AG08395 (cell line): ENCODE results near the gene CEP250.
"Not testable (repeated sequence)": the region's sequence is repeated elsewhere in the genome, so short reads cannot be mapped to it uniquely, and the experiment has no call there.

Experiments used
- DNase-seq: peaks from one replicate; pipeline ENCODE4 v3.0.0; 2012; ENCODE audit warnings: mixed read lengths, low spot score

The CEP250 gene

GRCh38 chr20:35529552-35529951 is 74.2 kb downstream of the CEP250 start, which contains the start of gene C20orf173:
C20orf173 (minus strand) TSS chr20:35529652; CDS start chr20:35529373, 279 bp downstream.
- DNase-seq, result no peak

- no peak for DNase-seq
Measured at GRCh38 chr20:35539756-35540212, 84.4 kb downstream of the CEP250 start.

DNA sequence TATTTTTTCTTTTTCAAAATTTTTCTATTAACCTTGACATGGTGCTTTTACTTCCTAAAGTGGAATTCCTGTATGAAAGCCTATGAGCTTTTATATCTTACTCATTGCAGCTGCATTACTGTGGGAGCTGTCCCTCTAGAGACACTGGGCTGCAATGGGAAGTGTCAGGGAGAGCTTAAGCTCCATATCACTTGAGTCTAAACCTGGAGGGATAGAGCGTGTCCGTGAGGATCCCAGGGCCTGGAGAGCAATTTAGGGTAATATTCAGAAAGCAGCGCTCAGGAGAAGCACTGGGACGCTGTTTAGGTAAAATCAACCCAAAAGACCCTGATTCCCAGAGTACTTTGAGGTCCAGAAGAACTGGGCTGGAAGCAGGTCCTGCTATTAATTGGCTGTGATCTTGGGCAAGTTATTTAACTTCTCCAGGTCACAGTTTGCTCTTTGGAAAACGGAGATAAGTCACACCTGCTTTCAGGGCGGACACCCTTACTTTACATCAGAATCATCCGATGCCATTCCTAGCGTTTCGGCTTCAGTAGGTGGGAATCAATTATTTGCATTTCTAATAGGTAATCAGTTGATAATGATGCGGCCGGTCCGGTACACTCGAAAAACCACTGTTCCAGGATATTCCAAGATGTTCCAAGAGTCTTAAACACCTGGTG is 85.9 kb downstream of the CEP250 start:
- no peak for DNase-seq

DNA sequence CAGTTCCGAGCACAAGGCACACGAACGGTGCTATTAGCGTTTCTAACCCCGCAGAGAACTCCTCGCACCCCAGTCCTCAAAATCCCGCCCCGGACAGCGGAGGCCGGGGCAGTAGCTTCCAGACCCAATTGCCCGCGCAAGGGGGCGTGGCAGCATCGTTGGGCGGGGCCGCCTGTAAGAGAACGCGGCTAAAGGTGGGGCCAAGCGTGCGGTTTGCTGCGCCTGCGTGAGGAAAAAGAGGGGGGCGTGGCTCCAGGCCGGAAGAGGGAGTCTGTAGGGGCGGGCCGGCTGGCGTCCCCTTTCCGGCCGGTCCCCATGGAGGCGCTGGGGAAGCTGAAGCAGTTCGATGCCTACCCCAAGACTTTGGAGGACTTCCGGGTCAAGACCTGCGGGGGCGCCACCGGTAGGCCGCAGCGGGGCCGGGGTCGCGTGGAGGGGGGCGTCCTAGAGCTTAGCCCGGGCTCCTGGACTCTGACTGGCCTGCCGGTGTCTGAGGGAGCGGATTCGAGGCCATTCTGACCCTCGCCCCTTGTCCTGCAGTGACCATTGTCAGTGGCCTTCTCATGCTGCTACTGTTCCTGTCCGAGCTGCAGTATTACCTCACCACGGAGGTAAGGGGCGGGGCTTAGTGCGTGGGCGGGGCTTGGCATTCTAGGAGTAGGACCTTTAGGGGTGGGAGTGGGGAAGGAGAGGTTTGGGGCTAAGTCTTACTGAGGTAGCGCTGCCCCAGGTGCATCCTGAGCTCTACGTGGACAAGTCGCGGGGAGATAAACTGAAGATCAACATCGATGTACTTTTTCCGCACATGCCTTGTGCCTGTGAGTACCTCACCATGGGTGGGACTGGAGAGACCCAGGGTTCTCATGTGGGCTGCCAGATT is 86.6 kb downstream of the CEP250 start, which contains the start of gene ERGIC3:
ERGIC3 (plus strand) TSS at position 296 of the 880 bp plus-strand sequence; CDS start at position 316, 20 bp downstream.
- DNase-seq, result peak; percentile 98

- no peak for DNase-seq
Measured at GRCh38 chr20:35542990-35543389, 87.6 kb downstream of the CEP250 start.

DNA sequence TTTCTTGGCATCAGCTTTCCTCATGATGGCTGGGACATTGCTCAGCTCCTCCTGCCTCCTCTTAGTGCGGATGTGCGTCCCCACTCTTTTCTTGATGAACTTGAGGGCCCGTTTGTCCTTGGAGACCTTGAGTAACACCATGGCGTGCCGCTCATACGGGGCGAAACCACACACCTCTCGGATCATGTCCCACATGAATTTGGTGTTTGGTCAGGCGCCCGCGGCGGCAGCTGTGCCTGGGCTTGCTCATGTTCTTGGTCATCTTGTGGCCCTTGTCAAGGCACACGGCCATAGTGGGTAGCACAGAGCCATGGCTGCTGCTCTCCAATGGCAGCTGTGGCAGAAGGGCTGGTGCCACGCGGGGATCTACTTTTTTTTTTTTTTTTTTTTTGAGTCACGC is 89.0 kb downstream of the CEP250 start:
- DNase-seq, result no peak

DNA sequence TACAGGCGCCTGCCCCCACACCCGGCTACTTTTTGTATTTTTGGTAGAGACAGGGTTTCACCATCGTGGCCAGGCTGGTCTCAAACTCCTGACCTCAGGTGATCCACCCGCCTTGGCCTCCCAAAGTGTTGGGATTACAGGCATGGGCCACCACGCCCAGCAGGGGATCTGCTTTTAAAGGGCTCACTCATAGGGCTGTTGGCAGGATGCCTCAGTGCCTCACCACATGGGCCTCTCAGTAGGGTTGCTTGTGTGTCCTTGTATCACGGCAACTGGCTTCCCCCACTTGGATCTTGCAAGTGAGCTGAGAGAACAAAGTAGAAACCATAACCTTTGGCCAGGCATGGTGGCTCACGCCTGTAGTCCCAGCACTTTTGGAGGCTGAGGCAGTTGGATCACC is 89.5 kb downstream of the CEP250 start:
- not testable (repeated sequence) for DNase-seq

DNA sequence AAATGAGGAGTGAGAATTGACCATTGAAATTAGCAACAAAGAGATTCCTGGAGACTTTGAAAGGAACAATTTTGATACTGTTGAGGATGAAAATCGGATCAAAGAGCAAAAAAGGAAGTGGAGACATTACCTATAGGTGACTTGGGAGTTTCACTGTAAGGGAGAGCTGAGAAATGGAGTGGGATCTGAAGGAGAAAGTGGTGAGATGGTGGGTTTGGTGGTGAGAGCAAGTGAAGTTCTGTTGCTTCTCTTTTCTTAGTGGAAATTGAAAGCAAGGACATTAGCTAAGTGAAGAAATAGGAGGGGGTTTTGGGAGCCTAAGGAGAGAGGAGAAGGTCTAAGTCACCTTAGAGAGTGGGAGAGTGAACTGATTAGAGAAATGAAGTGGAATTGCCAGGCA is 90.7 kb downstream of the CEP250 start:
- DNase-seq, result no peak

GRCh38 chr20:35547329-35547728 is 91.9 kb downstream of the CEP250 start:
- DNase-seq, result no peak

- DNase-seq, result no peak
Measured at GRCh38 chr20:35551503-35551902, 96.1 kb downstream of the CEP250 start.

DNA sequence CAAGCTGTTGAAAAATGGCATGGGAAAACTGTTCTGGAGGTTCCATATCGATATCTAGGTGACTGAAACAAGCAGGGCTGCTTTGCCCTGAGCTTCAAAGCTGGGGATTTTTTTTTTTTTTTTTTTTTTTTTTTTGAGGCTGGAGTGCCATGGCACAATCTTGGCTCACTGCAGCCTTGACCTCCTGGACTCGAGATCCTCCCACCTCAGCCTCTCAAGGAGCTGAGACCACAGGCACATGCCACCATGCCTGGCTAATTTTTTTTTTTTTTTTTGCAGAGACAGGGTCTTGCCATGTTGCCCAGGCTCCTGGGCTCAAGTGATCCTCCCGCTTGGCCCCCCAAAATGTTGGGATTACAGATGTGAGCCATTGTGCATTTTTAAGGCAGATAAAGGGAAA is 97.5 kb downstream of the CEP250 start:
- DNase-seq, result no peak

GRCh38 chr20:35555461-35555860 is 100.1 kb downstream of the CEP250 start:
- not testable (repeated sequence) for DNase-seq

- no peak for DNase-seq
Measured at GRCh38 chr20:35555951-35556645, 100.7 kb downstream of the CEP250 start.

DNA sequence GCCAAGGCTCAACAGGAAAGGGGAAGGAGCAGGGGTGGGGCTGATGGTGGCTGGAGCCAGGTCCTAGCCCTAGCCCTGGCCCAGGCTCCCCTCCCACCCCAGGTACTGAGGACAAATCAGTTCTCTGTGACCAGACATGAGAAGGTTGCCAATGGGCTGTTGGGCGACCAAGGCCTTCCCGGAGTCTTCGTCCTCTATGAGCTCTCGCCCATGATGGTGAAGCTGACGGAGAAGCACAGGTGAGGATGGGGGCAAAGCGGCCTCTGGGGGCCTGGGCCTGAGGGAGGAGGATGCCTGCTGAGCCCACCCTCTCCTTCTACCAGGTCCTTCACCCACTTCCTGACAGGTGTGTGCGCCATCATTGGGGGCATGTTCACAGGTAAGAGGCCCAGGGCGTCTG is 101.5 kb downstream of the CEP250 start:
- DNase-seq, result no peak

DNA sequence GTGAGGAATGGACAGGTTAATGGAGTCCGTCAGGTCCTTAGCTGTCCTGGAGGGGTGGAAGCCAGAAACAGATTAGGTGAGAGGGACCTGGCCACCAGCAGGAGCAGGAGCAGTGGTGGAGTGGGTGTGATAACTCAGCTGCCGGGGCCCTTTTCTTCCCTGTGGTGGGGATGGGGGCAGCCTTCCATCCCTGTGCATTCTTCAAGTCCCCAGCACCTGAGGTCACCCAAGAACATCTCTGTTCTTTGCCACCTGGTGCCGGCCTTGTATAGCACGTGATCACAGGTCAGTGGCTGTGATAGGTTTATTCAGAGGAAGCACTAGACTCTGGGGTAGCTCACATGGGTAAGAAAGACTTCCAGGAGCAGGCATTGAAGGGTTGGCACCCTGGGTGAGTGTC is 103.1 kb downstream of the CEP250 start:
- DNase-seq, result no peak

- DNase-seq, result no peak
Measured at GRCh38 chr20:35559042-35559693, 103.8 kb downstream of the CEP250 start.

DNA sequence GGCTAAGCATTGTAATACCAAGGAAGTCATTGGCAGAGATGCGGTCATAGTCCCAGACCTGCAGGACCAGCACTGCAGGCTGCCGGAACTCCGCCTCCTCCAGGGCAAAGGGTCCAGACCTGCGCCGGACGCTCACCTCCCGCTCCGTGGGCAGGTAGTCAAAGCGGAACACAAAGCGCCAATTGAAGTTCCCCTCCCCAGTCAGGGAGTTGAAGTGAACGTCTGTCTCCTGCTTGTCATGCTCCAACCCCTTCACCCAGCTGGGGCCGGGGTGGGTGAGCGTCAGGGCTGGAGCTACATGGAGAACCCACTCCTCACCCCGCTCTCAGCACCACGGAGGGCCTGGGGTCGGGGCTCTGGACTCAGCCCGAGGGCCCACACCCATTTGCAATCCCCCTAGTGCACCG is 104.7 kb downstream of the CEP250 start:
- no peak for DNase-seq

GRCh38 chr20:35560541-35560940 is 105.1 kb downstream of the CEP250 start:
- DNase-seq, result no peak

- DNase-seq, result peak; percentile 78
Measured at GRCh38 chr20:35561268-35561667, 105.9 kb downstream of the CEP250 start.

- no peak for DNase-seq
Measured at GRCh38 chr20:35561671-35562070, 106.3 kb downstream of the CEP250 start.

DNA sequence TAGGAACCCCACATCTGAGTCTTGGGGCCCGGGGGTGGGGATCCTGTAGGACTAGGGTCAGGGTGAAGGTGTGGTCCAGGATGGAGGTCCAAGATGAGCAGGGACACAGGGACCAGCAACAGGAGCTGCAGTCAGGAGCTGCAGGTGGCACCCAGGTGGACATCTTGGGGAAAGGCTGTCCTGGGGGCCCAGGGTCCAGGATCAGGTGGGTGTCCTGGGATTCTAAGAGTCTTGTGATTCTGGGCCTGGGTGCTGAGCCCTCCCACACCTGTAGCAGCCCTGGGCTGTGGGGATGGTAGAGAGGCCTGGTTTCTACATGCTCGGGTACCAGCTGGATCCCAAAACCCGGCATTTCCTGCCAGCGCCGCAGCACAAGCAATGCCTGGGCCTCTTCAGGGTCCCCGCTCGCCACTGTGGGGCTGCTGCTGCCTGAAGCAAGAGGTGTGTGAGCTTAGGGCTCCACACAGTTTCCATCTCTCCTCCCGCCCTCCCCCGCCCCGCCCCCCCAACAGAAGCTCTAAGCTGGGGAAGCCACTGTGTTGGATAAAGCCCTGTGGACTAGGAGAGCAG is 107.2 kb downstream of the CEP250 start:
- no peak for DNase-seq

DNA sequence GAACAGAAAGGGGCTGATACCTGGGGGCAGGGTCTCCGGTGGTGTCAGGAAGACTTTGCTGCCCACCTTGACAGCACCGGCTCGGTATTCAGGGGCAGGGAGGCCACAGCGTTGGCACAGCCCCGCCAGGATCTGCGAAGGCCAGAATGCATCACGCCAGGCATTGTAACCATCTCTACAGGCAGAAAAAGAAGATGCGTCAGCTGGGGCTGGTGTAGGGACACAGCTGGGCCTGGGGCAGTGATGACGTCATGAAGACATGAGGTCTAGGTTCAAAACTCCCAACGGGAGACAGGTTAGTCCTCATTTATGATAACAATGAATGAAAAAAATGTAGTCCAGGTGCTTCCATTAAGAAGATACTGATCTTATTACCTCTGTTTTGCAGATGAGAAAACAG is 108.4 kb downstream of the CEP250 start:
- DNase-seq, result no peak
